GM12891 (cell line): ENCODE data around the gene HENMT1.

Source experiments
- PAX5 ChIP-seq: IDR thresholded peaks from 2 replicates; pipeline ENCODE4 v1.6.1; 2011; ENCODE audit warnings: low read length, moderate library complexity, mild to moderate bottlenecking; ENCODE audit not compliant: insufficient read depth, severe bottlenecking
- POLR2A ChIP-seq: IDR thresholded peaks from 2 replicates; pipeline ENCODE4 v1.6.1; 2011; ENCODE audit warnings: low read depth, low read length, control low read depth
- POLR2AphosphoS5 ChIP-seq: IDR thresholded peaks from 2 replicates; pipeline ENCODE4 v1.6.1; 2011; ENCODE audit warnings: low read depth, low read length, control low read depth

DNA sequence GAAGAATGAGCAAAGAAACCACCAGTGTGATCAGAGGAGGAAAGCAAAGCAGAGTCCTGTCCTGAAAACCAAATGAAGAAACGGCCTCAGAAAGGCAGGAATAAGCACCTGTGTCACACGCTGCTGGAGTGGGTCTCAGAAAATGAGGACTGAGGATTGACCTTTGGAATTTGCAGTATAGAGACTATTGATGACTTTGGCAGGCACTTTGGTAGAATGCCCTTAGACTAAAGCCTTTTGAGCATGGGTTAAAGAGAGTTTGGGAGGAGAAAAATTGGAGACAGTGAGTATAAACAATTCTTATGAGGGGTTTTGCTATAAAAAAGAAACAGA lies 43.2 kb downstream of the HENMT1 start:
- TF ChIP-seq POLR2AphosphoS5 = no peak
- no peak for TF ChIP-seq POLR2A
- TF ChIP-seq PAX5 = no peak
